Measurements from ENCODE around the gene AGER. TPM values are rescaled to one million over a fixed set of nuclear protein-coding genes. Genes with fewer than 3 reads are reported as not detected.

Gene AGER
- total RNA-seq, 1 donor from 2014 or later = 3.5 TPM

GRCh38 chr6:32132110-32132509 is 51.9 kb downstream of the AGER start:
- intact Hi-C loops (cut with DNase I) = no loop called here

GRCh38 chr6:32131439-32131948 is 52.6 kb downstream of the AGER start:
- intact Hi-C loops (cut with DNase I) = loop anchor here (2.0 kb wide), 1 partner anchor 65 kb away; no protein-coding TSS in a partner anchor
- no peak for DNase-seq (ENCODE audit: low spot score)

More at GRCh38 chr6:32132110-32132509, 51.9 kb downstream of the AGER start:
- no peak for DNase-seq (ENCODE audit: low spot score)

Small RNA genes lying within 50 kb of the gene (microRNA-seq; reads per million reads assigned to microRNA genes)
- gene MIR6721 = not detected
- gene MIR6833 = not detected

Other genes with a start within 250 kb of the AGER start
- 5.0 TPM for gene CFB, start 238.2 kb downstream of the AGER start, total RNA-seq
- 46.7 TPM for gene NELFE, start 225.3 kb downstream of the AGER start, total RNA-seq
- 33.2 TPM for gene SKIC2, start 225.1 kb downstream of the AGER start, total RNA-seq
- gene DXO, start 212.1 kb downstream of the AGER start, total RNA-seq = 14.0 TPM
- 131 TPM for gene C4A, start 202.2 kb downstream of the AGER start, total RNA-seq
- 92.4 TPM for gene C4B, start 169.5 kb downstream of the AGER start, total RNA-seq
- 2.0 TPM for gene CYP21A2, start 145.8 kb downstream of the AGER start, total RNA-seq
- gene TNXB, start 74.9 kb downstream of the AGER start, total RNA-seq = 59.9 TPM
- gene ATF6B, start 56.0 kb downstream of the AGER start, total RNA-seq = 40.8 TPM
- gene FKBPL, start 54.0 kb downstream of the AGER start, total RNA-seq = 1.9 TPM
- gene PRRT1, start 32.3 kb downstream of the AGER start, total RNA-seq = 0.83 TPM
- 15.6 TPM for gene PPT2, start 30.1 kb downstream of the AGER start, total RNA-seq
- gene EGFL8, start 19.7 kb downstream of the AGER start, total RNA-seq = 5.1 TPM
- 47.2 TPM for gene AGPAT1, start 8.2 kb downstream of the AGER start, total RNA-seq
- 60.7 TPM for gene RNF5, start 5.8 kb downstream of the AGER start, total RNA-seq
- gene PBX2, start 5.9 kb upstream of the AGER start, total RNA-seq = 46.9 TPM
- gene GPSM3, start 8.4 kb upstream of the AGER start, total RNA-seq = 6.9 TPM
- gene NOTCH4, start 39.8 kb upstream of the AGER start, total RNA-seq = 31.2 TPM
- gene TSBP1, start 187.7 kb upstream of the AGER start, total RNA-seq = not detected
- gene BTNL2, start 222.9 kb upstream of the AGER start, total RNA-seq = not detected

Data from cardiac septum (tissue), 1 donor.